NCI-H1417 (cell line): ENCODE data around the gene C6orf163.
A peak's percentile ranks its signal among the peaks of the same experiment; 100 is the strongest.
"Not testable (repeated sequence)": the region's sequence is repeated elsewhere in the genome, so short reads cannot be mapped to it uniquely, and the experiment has no call there.

Experiments used
- DNase-seq, 3 experiments: peaks; one replicate each; lab custom pipeline; 2025; lab: John Stamatoyannopoulos, UW

Gene C6orf163

GRCh38 chr6:87344731-87345130 is at the start of gene C6orf163:
TSS of gene C6orf163 (plus strand) at chr6:87344813. CDS start at chr6:87345100, 287 bp downstream.
- DNase-seq, result no peak

GRCh38 chr6:87297119-87297518 is 47.5 kb upstream of the C6orf163 start:
- no peak for DNase-seq

- not testable (repeated sequence) for DNase-seq
These were observed 43.3 kb upstream of the C6orf163 start for GRCh38 chr6:87301277-87301676.

- no peak for DNase-seq
These were observed 35.6 kb upstream of the C6orf163 start for GRCh38 chr6:87308970-87309369.

GRCh38 chr6:87312860-87313259 is 31.8 kb upstream of the C6orf163 start:
- no peak for DNase-seq

DNA sequence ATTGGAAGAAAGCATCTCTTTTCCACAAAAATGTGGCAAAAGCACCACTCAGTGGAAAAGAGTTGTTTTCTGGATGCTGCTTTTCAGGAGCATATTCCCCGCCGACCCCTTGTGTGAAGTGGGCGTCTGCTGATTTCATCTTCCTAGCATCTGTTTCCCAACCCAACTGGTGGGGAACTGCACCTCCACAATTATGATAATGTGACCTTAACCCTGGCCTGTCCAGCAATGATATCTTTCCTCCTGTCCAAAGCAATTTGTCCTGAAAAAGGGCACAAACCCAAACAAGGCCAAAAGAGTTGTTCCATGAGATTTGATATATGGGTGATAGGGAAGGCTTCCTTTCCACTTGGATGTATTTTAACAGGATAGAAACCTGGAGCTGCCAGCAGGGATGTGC is 29.5 kb upstream of the C6orf163 start:
- DNase-seq, result no peak

GRCh38 chr6:87319271-87319987 is 25.2 kb upstream of the C6orf163 start:
- no peak for DNase-seq

DNA sequence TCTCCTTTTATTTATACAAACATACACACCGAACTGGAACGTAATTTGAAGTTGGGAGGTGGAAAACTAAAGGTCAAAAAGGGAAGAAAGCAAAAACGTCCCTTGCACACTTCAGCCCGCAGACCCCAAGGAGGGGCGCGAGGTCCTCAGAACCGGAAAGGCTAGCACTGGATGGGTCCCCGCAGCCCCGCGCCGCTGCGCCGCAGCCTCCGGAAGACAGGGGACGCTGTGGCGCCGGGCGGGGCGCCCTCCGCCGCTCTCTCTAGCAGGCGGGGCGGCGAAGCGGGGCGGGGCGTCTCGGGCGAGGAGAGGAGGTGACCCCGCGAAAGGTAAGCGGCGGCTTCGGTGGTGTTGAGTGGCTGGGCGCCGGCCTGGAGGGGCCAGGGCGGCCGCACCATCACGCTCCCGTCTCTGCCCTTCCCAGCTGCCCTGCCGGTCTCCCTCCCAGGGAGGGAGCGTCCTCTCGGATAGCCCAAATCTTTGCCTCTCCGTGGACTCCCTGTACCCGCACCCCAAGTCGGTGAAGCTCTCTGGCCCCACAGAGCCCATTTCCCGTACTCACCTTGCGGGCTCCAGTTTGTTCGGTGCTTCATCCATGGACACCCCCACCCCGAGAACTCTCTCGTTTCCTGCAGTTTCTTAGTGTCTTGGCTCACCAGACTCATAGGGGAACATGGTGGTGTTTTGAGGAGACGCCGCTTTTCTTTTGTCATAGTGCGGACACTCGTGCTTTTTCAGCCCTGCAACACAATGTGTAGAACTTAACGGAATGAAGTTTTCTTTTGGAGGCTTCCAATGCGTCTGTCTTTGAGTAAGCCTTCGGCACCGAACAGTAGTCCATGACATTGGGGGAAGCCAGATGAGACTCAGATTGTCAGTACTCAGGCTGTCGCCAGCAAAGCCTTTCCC is 22.1 kb upstream of the C6orf163 start, which contains the start of gene SMIM8:
Gene SMIM8 (plus strand): TSS at position 285 of the 909 bp plus-strand sequence. CDS start 14,444 bp downstream, outside the sequence.
- peak; percentile 39 to 89 (median 88) for DNase-seq

DNA sequence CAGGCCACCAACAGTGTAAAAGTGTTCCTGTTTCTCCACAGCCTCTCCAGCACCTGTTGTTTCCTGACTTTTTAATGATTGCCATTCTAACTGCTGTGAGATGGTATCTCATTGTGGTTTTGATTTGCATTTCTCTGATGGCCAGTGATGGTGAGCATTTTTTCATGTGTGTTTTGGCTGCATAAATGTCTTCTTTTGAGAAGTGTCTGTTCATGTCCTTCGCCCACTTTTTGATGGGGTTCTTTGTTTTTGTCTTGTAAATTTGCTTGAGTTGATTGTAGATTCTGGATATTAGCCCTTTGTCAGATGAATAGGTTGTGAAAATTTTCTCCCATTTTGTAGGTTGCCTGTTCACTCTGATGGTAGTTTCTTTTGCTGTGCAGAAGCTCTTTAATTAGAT is 20.7 kb upstream of the C6orf163 start:
- DNase-seq, result not testable (repeated sequence)

DNA sequence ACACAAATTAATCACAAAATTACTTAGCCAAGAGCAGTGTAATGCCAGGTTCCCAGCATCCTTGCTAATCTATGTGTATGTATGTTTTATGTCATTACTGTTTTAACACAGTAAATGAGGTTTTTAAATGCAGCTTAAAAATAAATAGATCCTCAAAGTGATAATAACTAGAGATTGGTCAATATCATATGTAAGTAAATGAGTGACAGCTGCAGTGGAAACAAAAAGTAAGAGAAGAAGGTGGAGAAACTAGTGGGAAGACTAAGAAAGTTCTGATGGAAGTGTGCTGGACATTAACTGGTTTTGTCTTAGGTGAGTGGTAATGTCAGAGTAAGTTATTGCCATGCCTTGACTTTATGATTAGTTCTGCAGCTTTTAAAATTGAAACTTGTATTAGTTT is 13.7 kb upstream of the C6orf163 start:
- DNase-seq, result no peak

GRCh38 chr6:87333033-87333432 is 11.6 kb upstream of the C6orf163 start:
- DNase-seq, result no peak

GRCh38 chr6:87333591-87334181 is 10.9 kb upstream of the C6orf163 start:
- DNase-seq, result no peak

DNA sequence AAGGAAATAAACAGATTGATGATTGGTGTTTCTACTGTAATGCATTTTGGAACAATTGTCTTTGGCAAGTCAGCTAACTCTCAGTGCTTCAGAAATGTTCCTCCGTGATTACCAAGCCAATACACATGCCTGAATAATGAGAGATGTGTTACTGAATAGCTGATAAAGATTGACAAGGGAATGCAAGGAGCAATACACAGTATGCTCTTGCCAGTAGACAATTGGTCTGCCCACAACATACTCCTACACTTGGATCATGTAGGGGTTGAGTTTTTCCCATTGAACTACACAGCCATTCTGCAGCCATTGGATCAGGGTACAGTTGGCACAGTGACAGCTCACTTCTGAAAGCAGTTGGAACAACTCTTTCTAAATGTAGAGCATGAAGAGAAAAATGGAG is 9.9 kb upstream of the C6orf163 start:
- no peak for DNase-seq

GRCh38 chr6:87336367-87336766 is 8.2 kb upstream of the C6orf163 start:
- no peak for DNase-seq

GRCh38 chr6:87340230-87340629 is 4.4 kb upstream of the C6orf163 start:
- no peak for DNase-seq

DNA sequence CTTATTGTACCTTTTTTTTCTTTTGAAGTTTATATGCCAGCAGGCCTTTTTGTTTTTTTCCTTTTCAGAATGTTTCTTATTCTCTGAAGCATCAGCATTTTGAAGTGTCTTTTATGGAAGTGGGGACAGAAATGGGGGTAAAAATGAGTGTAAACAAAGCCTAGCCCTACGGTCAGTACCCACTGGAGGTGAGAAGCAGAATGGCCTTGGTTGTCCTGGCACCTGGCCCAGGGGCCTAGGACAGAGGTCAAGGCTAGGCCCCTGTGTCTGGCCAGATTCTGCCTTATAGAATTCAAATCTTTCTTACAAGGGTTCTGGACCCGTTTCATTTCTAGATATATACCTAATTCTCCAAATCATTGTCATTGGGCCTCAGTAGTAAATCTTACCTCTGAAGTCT is 3.5 kb upstream of the C6orf163 start:
- no peak for DNase-seq

DNA sequence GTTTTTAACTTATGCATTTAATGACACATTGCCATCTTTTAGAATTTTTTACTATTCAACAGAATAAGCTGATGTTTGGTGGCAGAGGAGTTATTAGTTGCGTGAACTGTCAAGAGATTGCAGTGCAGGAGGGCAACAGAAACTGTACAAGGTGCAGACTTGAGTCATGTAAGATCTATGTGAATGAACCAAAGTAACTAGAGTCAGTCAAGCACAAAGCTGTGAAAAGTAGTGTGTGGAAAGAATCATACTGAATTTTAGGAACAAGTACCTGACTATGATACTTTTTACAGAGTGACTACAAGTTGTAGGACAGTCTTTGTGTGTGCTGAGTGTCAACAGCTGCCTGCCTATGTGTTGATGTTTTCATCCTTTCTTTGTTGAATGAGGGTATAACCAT is 2.7 kb upstream of the C6orf163 start:
- DNase-seq, result no peak

- DNase-seq, result no peak
These were observed 1.8 kb upstream of the C6orf163 start for GRCh38 chr6:87342829-87343228.

GRCh38 chr6:87346700-87347099 is 2.1 kb downstream of the C6orf163 start:
- no peak for DNase-seq

- no peak for DNase-seq
These were observed 5.3 kb downstream of the C6orf163 start for GRCh38 chr6:87349896-87350295.

- no peak for DNase-seq
These were observed 5.9 kb downstream of the C6orf163 start for GRCh38 chr6:87350516-87350915.

DNA sequence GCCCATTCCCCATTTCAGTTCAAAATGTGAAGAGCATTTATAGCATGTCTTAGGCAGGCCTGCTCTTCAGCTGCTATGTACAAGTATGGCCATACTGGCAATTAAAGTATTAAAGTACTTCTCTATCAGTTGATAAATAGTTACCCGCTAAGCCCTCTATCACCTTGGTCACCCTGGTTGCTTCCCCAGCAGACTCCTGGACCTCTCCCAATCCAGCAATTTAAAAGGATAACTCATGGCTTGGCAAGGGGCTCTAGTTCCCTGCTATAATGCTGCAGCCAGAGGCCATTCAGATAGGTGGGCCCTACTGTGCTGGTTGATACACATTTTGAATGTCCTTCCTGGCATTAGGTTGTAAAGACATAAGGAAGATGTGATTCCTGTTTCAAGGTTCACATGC is 7.0 kb downstream of the C6orf163 start:
- DNase-seq, result no peak

DNA sequence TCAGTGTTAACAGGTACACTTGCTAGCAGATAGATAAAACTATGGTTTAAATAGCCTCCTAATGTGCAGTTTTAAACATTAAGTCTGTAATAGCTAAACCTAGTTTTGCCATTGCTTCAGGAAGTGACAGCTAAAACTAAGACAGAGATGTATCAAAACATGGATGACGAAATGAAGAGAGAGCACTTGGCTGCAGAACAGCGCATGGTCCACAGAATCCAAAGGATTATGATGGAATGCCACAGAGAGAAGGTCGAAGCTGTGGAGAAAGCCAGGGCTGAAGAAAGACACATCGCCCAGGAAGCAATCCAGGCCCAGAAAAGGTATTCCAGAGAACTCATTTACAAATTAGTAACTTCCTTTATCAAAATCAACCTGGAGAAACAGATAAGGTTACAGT is 11.6 kb downstream of the C6orf163 start:
- no peak for DNase-seq
